ENCODE results near the gene VAV3. TPM values are rescaled to one million over a fixed set of nuclear protein-coding genes. Genes with fewer than 3 reads are reported as not detected.

Gene VAV3
- total RNA-seq, 2 donors from 2014 or later = 11.6 to 14.1 TPM

- no peaks in the 10 kb centered on the region for H3K27me3 Mint-ChIP-seq
- peak overlapping the region; percentile 82 for H3K4me3 Mint-ChIP-seq
- peaks cover 8% of the 10 kb centered on the region for H3K9me3 Mint-ChIP-seq
- DNase-seq (ENCODE audit: low spot score) (no peak), ATAC-seq (peak; percentile 81 to 83)
- H3K36me3 Mint-ChIP-seq = no peaks in the 10 kb centered on the region
- H3K27ac Mint-ChIP-seq = no peak overlapping the region
- peaks cover 44 to 50% of the 10 kb centered on the region in 2 donors for H3K4me1 Mint-ChIP-seq (ENCODE audit: low read depth in 2 of 2)
Observed at GRCh38 chr1:107954719-107955415, 10.1 kb downstream of the VAV3 start.

- ATAC-seq (no peak), DNase-seq (ENCODE audit: low spot score) (no peak)
- Mint-ChIP-seq H3K9me3 (peaks cover 2% of the 10 kb centered on the region), H3K4me1 (ENCODE audit: low read depth in 2 of 2) (peaks cover 42 to 47% of the 10 kb centered on the region in 2 donors), H3K36me3 (no peaks in the 10 kb centered on the region), H3K27ac (no peak overlapping the region), H3K27me3 (no peaks in the 10 kb centered on the region), H3K4me3 (peak overlapping the region; percentile 82)
Observed at GRCh38 chr1:107954126-107954525, 10.9 kb downstream of the VAV3 start.

GRCh38 chr1:107953556-107953955 lies 11.4 kb downstream of the VAV3 start:
- Mint-ChIP-seq H3K27me3 (no peaks in the 10 kb centered on the region), H3K9me3 (peaks cover 2% of the 10 kb centered on the region), H3K4me1 (ENCODE audit: low read depth in 2 of 2) (peaks cover 42 to 47% of the 10 kb centered on the region in 2 donors), H3K4me3 (peak overlapping the region; percentile 30), H3K36me3 (no peaks in the 10 kb centered on the region), H3K27ac (no peak overlapping the region)
- ATAC-seq (no peak), DNase-seq (ENCODE audit: low spot score) (no peak)

GRCh38 chr1:107952989-107953388 lies 12.0 kb downstream of the VAV3 start:
- Mint-ChIP-seq H3K4me3 (peak overlapping the region; percentile 30), H3K27me3 (no peaks in the 10 kb centered on the region), H3K9me3 (peaks cover 2% of the 10 kb centered on the region), H3K4me1 (ENCODE audit: low read depth in 2 of 2) (peaks cover 42 to 47% of the 10 kb centered on the region in 2 donors), H3K36me3 (no peaks in the 10 kb centered on the region), H3K27ac (no peak overlapping the region)
- DNase-seq (ENCODE audit: low spot score) = no peak
- no peak for ATAC-seq

GRCh38 chr1:107950464-107950863 lies 14.5 kb downstream of the VAV3 start:
- Mint-ChIP-seq H3K27ac (peak overlapping the region; percentile 22 to 36), H3K27me3 (no peaks in the 10 kb centered on the region), H3K36me3 (no peaks in the 10 kb centered on the region), H3K9me3 (peaks cover 2% of the 10 kb centered on the region), H3K4me3 (peak overlapping the region; percentile 43), H3K4me1 (ENCODE audit: low read depth in 2 of 2) (peaks cover 51 to 58% of the 10 kb centered on the region in 2 donors)
- ATAC-seq = no peak
- DNase-seq (ENCODE audit: low spot score) = no peak

- DNase-seq (ENCODE audit: low spot score) = no peak
- Mint-ChIP-seq H3K27ac (peak overlapping the region; percentile 22 to 36), H3K27me3 (no peaks in the 10 kb centered on the region), H3K4me1 (ENCODE audit: low read depth in 2 of 2) (peaks cover 51 to 56% of the 10 kb centered on the region in 2 donors), H3K4me3 (peak overlapping the region; percentile 43), H3K36me3 (no peaks in the 10 kb centered on the region), H3K9me3 (peaks cover 2% of the 10 kb centered on the region)
- ATAC-seq = peak; percentile 36 to 50
Observed at GRCh38 chr1:107949467-107950253, 15.3 kb downstream of the VAV3 start.

- ATAC-seq (no peak), DNase-seq (ENCODE audit: low spot score) (no peak)
- Mint-ChIP-seq H3K36me3 (no peaks in the 10 kb centered on the region), H3K9me3 (no peaks in the 10 kb centered on the region), H3K4me1 (ENCODE audit: low read depth in 2 of 2) (peaks cover 54 to 55% of the 10 kb centered on the region in 2 donors), H3K4me3 (no peak overlapping the region), H3K27ac (peak overlapping the region in 1 of 2 donors; percentile 26), H3K27me3 (no peaks in the 10 kb centered on the region)
Observed at GRCh38 chr1:107946794-107947193, 18.2 kb downstream of the VAV3 start.

GRCh38 chr1:107943694-107944093 lies 21.3 kb downstream of the VAV3 start:
- peak overlapping the region; percentile 88 to 95 for H3K27ac Mint-ChIP-seq
- peaks cover 5% of the 10 kb centered on the region for H3K36me3 Mint-ChIP-seq
- H3K4me3 Mint-ChIP-seq = peak overlapping the region; percentile 78
- H3K4me1 Mint-ChIP-seq (ENCODE audit: low read depth in 2 of 2) = peaks cover 59 to 62% of the 10 kb centered on the region in 2 donors
- no peaks in the 10 kb centered on the region for H3K9me3 Mint-ChIP-seq
- ATAC-seq = peak; percentile 59 to 73
- H3K27me3 Mint-ChIP-seq = no peaks in the 10 kb centered on the region
- DNase-seq (ENCODE audit: low spot score) = no peak

- Mint-ChIP-seq H3K4me1 (ENCODE audit: low read depth in 2 of 2) (peaks cover 64 to 67% of the 10 kb centered on the region in 2 donors), H3K9me3 (no peaks in the 10 kb centered on the region), H3K36me3 (peaks cover 5% of the 10 kb centered on the region), H3K27me3 (no peaks in the 10 kb centered on the region), H3K4me3 (peak overlapping the region; percentile 82), H3K27ac (peak overlapping the region; percentile 88 to 95)
- no peak for ATAC-seq
- DNase-seq (ENCODE audit: low spot score) = no peak
Observed at GRCh38 chr1:107942814-107943213, 22.2 kb downstream of the VAV3 start.

GRCh38 chr1:107941531-107941930 lies 23.4 kb downstream of the VAV3 start:
- DNase-seq (ENCODE audit: low spot score) = no peak
- Mint-ChIP-seq H3K4me3 (peak overlapping the region; percentile 82), H3K36me3 (peaks cover 5% of the 10 kb centered on the region), H3K4me1 (ENCODE audit: low read depth in 2 of 2) (peaks cover 66 to 69% of the 10 kb centered on the region in 2 donors), H3K9me3 (no peaks in the 10 kb centered on the region), H3K27ac (peak overlapping the region; percentile 88 to 95), H3K27me3 (no peaks in the 10 kb centered on the region)
- ATAC-seq = no peak

- no peaks in the 10 kb centered on the region for H3K9me3 Mint-ChIP-seq
Observed at GRCh38 chr1:107941123-107941522, 23.9 kb downstream of the VAV3 start.

GRCh38 chr1:107940701-107941100 lies 24.3 kb downstream of the VAV3 start:
- peaks cover 5% of the 10 kb centered on the region for H3K36me3 Mint-ChIP-seq
- H3K27me3 Mint-ChIP-seq = no peaks in the 10 kb centered on the region
- peaks cover 67 to 74% of the 10 kb centered on the region in 2 donors for H3K4me1 Mint-ChIP-seq (ENCODE audit: low read depth in 2 of 2)
- peak overlapping the region; percentile 82 for H3K4me3 Mint-ChIP-seq
- no peaks in the 10 kb centered on the region for H3K9me3 Mint-ChIP-seq
- ATAC-seq (no peak), DNase-seq (ENCODE audit: low spot score) (no peak)
- peak overlapping the region; percentile 88 to 95 for H3K27ac Mint-ChIP-seq

More at GRCh38 chr1:107941123-107941522, 23.9 kb downstream of the VAV3 start:
- DNase-seq (ENCODE audit: low spot score) = no peak
- Mint-ChIP-seq H3K4me1 (ENCODE audit: low read depth in 2 of 2) (peaks cover 69 to 71% of the 10 kb centered on the region in 2 donors), H3K27ac (peak overlapping the region; percentile 88 to 95), H3K36me3 (peaks cover 5% of the 10 kb centered on the region), H3K4me3 (peak overlapping the region; percentile 82), H3K27me3 (no peaks in the 10 kb centered on the region)
- peak; percentile 10 to 52 for ATAC-seq

- H3K4me1 Mint-ChIP-seq (ENCODE audit: low read depth in 2 of 2) = peaks cover 72 to 80% of the 10 kb centered on the region in 2 donors
- no peaks in the 10 kb centered on the region for H3K9me3 Mint-ChIP-seq
- peak overlapping the region; percentile 82 for H3K4me3 Mint-ChIP-seq
- peak overlapping the region; percentile 88 to 95 for H3K27ac Mint-ChIP-seq
- H3K36me3 Mint-ChIP-seq = peaks cover 5% of the 10 kb centered on the region
- no peak for ATAC-seq
- no peaks in the 10 kb centered on the region for H3K27me3 Mint-ChIP-seq
- DNase-seq (ENCODE audit: low spot score) = no peak
Observed at GRCh38 chr1:107940017-107940577, 24.9 kb downstream of the VAV3 start.

- H3K9me3 Mint-ChIP-seq = no peaks in the 10 kb centered on the region
- peaks cover 74 to 88% of the 10 kb centered on the region in 2 donors for H3K4me1 Mint-ChIP-seq (ENCODE audit: low read depth in 2 of 2)
- peaks cover 5% of the 10 kb centered on the region for H3K36me3 Mint-ChIP-seq
- DNase-seq (ENCODE audit: low spot score) (no peak), ATAC-seq (no peak)
- H3K4me3 Mint-ChIP-seq = peak overlapping the region; percentile 82
- peak overlapping the region; percentile 88 to 95 for H3K27ac Mint-ChIP-seq
- no peaks in the 10 kb centered on the region for H3K27me3 Mint-ChIP-seq
Observed at GRCh38 chr1:107939256-107939655, 25.7 kb downstream of the VAV3 start.

All from natural killer cell treated with Interleukin-12 subunit alpha and Interleukin-12 subunit beta and Interleukin-15 and Interleukin-18, amount 100 ng/mL, for 72 hours (primary cell).